ENCODE measurements around the gene SLC12A9. TPM values are rescaled to one million over a fixed set of nuclear protein-coding genes. Genes with fewer than 3 reads are reported as not detected.

SLC12A9 gene
- total RNA-seq, 3 donors from 2014 or later, result 13.3 to 18.0 (median 16.7) TPM

DNA sequence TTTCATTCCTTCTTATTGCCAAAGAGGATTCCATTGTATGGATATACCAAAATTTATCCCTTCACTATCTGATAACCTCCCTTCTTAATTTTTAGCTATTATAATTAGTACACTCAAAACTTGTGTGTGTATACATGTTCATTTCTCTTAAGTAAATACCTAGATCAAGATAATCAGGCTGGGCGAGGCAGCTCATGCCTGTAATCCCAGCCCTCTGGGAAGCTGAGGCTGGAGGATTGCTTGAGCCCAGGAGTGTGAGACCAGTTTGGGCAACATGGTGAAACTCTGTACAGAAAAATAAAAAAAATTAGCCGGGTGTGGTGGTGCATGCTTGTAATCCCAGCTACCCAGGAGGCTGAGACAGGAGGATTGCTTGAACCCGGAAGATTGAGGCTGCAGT lies 59.0 kb downstream of the SLC12A9 start:
- no peak overlapping the region for H3K27ac ChIP-seq
- DNase-seq (ENCODE audit: low spot score in 2 of 2), result no peak
- no peaks in the 10 kb centered on the region for H3K36me3 ChIP-seq
- no peaks in the 10 kb centered on the region for H3K27me3 ChIP-seq
- H3K4me3 ChIP-seq, result no peak overlapping the region
- intact Hi-C loops (cut with DNase I; ENCODE audit: low total_unique reads), result no loop called here
- TF ChIP-seq POLR2AphosphoS5 (IDR thresholded peaks at IDR 0.05) (no peak), POLR2A (IDR thresholded peaks at IDR 0.05) (no peak)
- TF ChIP-seq, protein P1, sequence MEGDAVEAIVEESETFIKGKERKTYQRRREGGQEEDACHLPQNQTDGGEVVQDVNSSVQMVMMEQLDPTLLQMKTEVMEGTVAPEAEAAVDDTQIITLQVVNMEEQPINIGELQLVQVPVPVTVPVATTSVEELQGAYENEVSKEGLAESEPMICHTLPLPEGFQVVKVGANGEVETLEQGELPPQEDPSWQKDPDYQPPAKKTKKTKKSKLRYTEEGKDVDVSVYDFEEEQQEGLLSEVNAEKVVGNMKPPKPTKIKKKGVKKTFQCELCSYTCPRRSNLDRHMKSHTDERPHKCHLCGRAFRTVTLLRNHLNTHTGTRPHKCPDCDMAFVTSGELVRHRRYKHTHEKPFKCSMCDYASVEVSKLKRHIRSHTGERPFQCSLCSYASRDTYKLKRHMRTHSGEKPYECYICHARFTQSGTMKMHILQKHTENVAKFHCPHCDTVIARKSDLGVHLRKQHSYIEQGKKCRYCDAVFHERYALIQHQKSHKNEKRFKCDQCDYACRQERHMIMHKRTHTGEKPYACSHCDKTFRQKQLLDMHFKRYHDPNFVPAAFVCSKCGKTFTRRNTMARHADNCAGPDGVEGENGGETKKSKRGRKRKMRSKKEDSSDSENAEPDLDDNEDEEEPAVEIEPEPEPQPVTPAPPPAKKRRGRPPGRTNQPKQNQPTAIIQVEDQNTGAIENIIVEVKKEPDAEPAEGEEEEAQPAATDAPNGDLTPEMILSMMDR (IDR thresholded peaks at IDR 0.05), result no peak
- H3K4me1 ChIP-seq, result no peaks in the 10 kb centered on the region
- H3K9me3 ChIP-seq, result no peaks in the 10 kb centered on the region

DNA sequence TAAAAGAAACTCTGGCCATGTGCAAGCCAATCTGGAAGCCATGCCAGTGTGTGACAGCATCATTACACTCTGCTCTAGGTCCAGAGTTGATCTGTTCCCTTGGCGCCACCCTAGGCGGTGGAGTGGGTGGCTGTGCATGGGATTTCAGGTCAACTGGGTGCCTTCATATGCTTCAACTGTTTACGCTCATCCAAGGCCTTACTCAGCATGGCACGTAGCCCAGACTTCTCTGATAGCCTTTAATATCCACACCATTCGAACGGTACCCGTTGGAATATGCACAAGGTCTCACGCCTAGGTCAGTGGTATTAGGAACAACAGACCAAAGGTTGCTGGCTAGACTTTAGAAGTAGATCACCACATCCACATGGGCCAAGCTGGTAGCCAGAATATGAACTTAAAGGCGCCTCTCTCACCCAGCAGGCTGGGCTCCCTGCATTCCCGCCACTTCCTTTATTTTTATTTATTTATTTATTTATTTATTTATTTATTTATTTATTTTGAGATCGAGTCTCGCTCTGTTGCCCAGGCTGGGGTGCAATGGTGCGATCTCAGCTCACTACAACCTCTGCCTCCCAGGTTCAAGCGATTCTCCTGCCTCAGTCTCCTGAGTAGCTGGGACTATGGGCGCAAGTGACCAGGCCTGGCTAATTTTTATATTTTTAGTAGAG lies 61.8 kb downstream of the SLC12A9 start:
- intact Hi-C loops (cut with DNase I; ENCODE audit: low total_unique reads), result no loop called here
- no peaks in the 10 kb centered on the region for H3K9me3 ChIP-seq
- no peak overlapping the region for H3K4me3 ChIP-seq
- no peaks in the 10 kb centered on the region for H3K4me1 ChIP-seq
- H3K36me3 ChIP-seq, result no peaks in the 10 kb centered on the region
- TF ChIP-seq POLR2AphosphoS5 (IDR thresholded peaks at IDR 0.05), result no peak
- TF ChIP-seq POLR2A (IDR thresholded peaks at IDR 0.05), result no peak
- TF ChIP-seq, protein P1 (IDR thresholded peaks at IDR 0.05), result no peak
- DNase-seq (ENCODE audit: low spot score in 2 of 2), result no peak
- H3K27me3 ChIP-seq, result no peaks in the 10 kb centered on the region
- H3K27ac ChIP-seq, result no peak overlapping the region

DNA sequence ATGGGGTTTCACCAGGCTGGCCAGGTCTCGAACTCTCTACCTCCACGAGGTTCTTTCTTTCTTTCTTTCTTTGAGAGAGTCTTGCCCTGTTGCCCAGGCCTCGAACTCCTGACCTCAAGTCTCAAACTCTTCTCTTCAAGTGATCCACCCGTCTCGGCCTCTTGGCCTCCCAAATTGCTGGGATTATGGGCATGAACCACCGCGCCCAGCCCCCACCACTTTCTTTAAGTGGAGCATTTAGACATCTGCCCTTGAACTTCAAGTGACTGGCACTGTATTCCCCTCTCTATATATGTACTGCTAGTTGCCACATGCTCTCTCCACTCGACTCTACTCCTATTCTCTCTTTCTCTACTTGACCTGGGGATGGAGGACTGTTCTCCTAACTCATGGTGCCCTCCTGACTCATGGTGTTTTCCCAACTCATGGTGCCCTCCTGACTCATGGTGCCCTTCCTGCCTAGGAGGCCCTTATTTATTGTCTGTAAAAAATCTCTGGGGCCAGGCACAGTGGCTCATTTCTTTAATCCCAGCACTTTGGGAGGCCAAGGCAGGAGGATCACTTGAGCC lies 62.5 kb downstream of the SLC12A9 start:
- Histone ChIP-seq H3K36me3 (no peaks in the 10 kb centered on the region), H3K4me3 (no peak overlapping the region), H3K4me1 (no peaks in the 10 kb centered on the region), H3K9me3 (no peaks in the 10 kb centered on the region), H3K27ac (no peak overlapping the region), H3K27me3 (no peaks in the 10 kb centered on the region)
- TF ChIP-seq POLR2AphosphoS5 (IDR thresholded peaks at IDR 0.05), result no peak
- TF ChIP-seq, protein P1 (IDR thresholded peaks at IDR 0.05), result no peak
- TF ChIP-seq POLR2A (IDR thresholded peaks at IDR 0.05), result no peak
- no peak for DNase-seq (ENCODE audit: low spot score in 2 of 2)
- intact Hi-C loops (cut with DNase I; ENCODE audit: low total_unique reads), result no loop called here

Other genes starting within 250 kb of the SLC12A9 start
- 10 to 100 TPM in 2 of 3 donors, 1 to 10 TPM in 1; 8.8 to 12.6 (median 11.8) TPM for gene MOSPD3, start 240.2 kb upstream of the SLC12A9 start, total RNA-seq
- gene TFR2, start 211.2 kb upstream of the SLC12A9 start, total RNA-seq, result under 1 TPM in 1 of 3 donors, not detected in 2; 0.48 TPM
- gene ACTL6B, start 196.3 kb upstream of the SLC12A9 start, total RNA-seq, result not detected
- gene GNB2, start 179.0 kb upstream of the SLC12A9 start, total RNA-seq, result 100 to 1,000 TPM; 113 to 197 (median 173) TPM
- gene GIGYF1, start 158.5 kb upstream of the SLC12A9 start, total RNA-seq, result 10 to 100 TPM; 25.0 to 39.0 (median 34.8) TPM
- gene POP7, start 146.6 kb upstream of the SLC12A9 start, total RNA-seq, result 10 to 100 TPM; 25.8 to 28.2 (median 27.4) TPM
- not detected for gene EPO, start 132.2 kb upstream of the SLC12A9 start, total RNA-seq
- gene ZAN, start 119.1 kb upstream of the SLC12A9 start, total RNA-seq, result not detected
- gene EPHB4, start 25.2 kb upstream of the SLC12A9 start, total RNA-seq, result 10 to 100 TPM; 21.4 to 64.9 (median 31.8) TPM
- gene TRIP6, start 14.7 kb downstream of the SLC12A9 start, total RNA-seq, result 10 to 100 TPM; 45.3 to 62.8 (median 49.8) TPM
- 100 to 1,000 TPM in 2 of 3 donors, 10 to 100 TPM in 1; 45.8 to 111 (median 104) TPM for gene SRRT, start 22.4 kb downstream of the SLC12A9 start, total RNA-seq
- 1 to 10 TPM; 2.9 to 4.2 (median 3.7) TPM for gene UFSP1, start 37.0 kb downstream of the SLC12A9 start, total RNA-seq
- gene ACHE, start 43.2 kb downstream of the SLC12A9 start, total RNA-seq, result 1 to 10 TPM in 2 of 3 donors, under 1 TPM in 1; 0.64 to 4.3 (median 3.2) TPM
- under 1 TPM; under 0.01 to 0.29 (median 0.16) TPM for gene MUC3A, start 96.8 kb downstream of the SLC12A9 start, total RNA-seq
- 1 to 10 TPM in 2 of 3 donors, not detected in 1; 1.4 to 5.2 TPM for gene MUC12, start 116.9 kb downstream of the SLC12A9 start, total RNA-seq
- under 1 TPM in 1 of 3 donors, not detected in 2; under 0.01 TPM for gene MUC17, start 167.4 kb downstream of the SLC12A9 start, total RNA-seq
- 10 to 100 TPM; 14.1 to 21.6 (median 19.9) TPM for gene TRIM56, start 232.8 kb downstream of the SLC12A9 start, total RNA-seq